ENCODE data around the gene WWC2.

The WWC2 gene

GRCh38 chr4:183356173-183356830 lies 257.2 kb downstream of the WWC2 start:
- DNase-seq (ENCODE audit: low read depth, low spot score) = no peak
- Histone ChIP-seq H3K9me3 (ENCODE audit: control insufficient read depth, insufficient read depth, low read length) (no peaks in the 10 kb centered on the region), H3K4me1 (ENCODE audit: control insufficient read depth, insufficient read depth, low read length) (no peaks in the 10 kb centered on the region), H3K4me3 (ENCODE audit: low read length) (no peak overlapping the region), H3K27me3 (ENCODE audit: control insufficient read depth, insufficient read depth, low read length) (no peaks in the 10 kb centered on the region), H3K36me3 (ENCODE audit: control insufficient read depth, insufficient read depth, low read length) (no peaks in the 10 kb centered on the region), H3K27ac (ENCODE audit: low read length) (no peak overlapping the region)
- 100% methylated on average over 1 of the region's 20 CpGs for WGBS (ENCODE audit: insufficient coverage, insufficient read length)

GRCh38 chr4:183356931-183357675 lies 258.0 kb downstream of the WWC2 start:
- no peaks in the 10 kb centered on the region for H3K9me3 ChIP-seq (ENCODE audit: control insufficient read depth, insufficient read depth, low read length)
- no peaks in the 10 kb centered on the region for H3K36me3 ChIP-seq (ENCODE audit: control insufficient read depth, insufficient read depth, low read length)
- H3K27ac ChIP-seq (ENCODE audit: low read length) = no peak overlapping the region
- H3K27me3 ChIP-seq (ENCODE audit: control insufficient read depth, insufficient read depth, low read length) = no peaks in the 10 kb centered on the region
- no CpG with 5 or more reads among the region's 20 CpGs for WGBS (ENCODE audit: insufficient coverage, insufficient read length)
- no peak for DNase-seq (ENCODE audit: low read depth, low spot score)
- H3K4me1 ChIP-seq (ENCODE audit: control insufficient read depth, insufficient read depth, low read length) = no peaks in the 10 kb centered on the region
- no peak overlapping the region for H3K4me3 ChIP-seq (ENCODE audit: low read length)

GRCh38 chr4:183358215-183358755 lies 259.2 kb downstream of the WWC2 start:
- Histone ChIP-seq H3K27ac (ENCODE audit: low read length) (no peak overlapping the region), H3K36me3 (ENCODE audit: control insufficient read depth, insufficient read depth, low read length) (no peaks in the 10 kb centered on the region), H3K27me3 (ENCODE audit: control insufficient read depth, insufficient read depth, low read length) (no peaks in the 10 kb centered on the region), H3K4me1 (ENCODE audit: control insufficient read depth, insufficient read depth, low read length) (no peaks in the 10 kb centered on the region), H3K9me3 (ENCODE audit: control insufficient read depth, insufficient read depth, low read length) (no peaks in the 10 kb centered on the region), H3K4me3 (ENCODE audit: low read length) (no peak overlapping the region)
- WGBS (ENCODE audit: insufficient coverage, insufficient read length) = no CpG with 5 or more reads among the region's 13 CpGs
- DNase-seq (ENCODE audit: low read depth, low spot score) = no peak

- Histone ChIP-seq H3K9me3 (ENCODE audit: control insufficient read depth, insufficient read depth, low read length) (no peaks in the 10 kb centered on the region), H3K4me1 (ENCODE audit: control insufficient read depth, insufficient read depth, low read length) (no peaks in the 10 kb centered on the region; the same call in 1 of the 2 replicates), H3K36me3 (ENCODE audit: control insufficient read depth, insufficient read depth, low read length) (no peaks in the 10 kb centered on the region), H3K27me3 (ENCODE audit: control insufficient read depth, insufficient read depth, low read length) (no peaks in the 10 kb centered on the region), H3K4me3 (ENCODE audit: low read length) (no peak overlapping the region), H3K27ac (ENCODE audit: low read length) (no peak overlapping the region)
- WGBS (ENCODE audit: insufficient coverage, insufficient read length) = no CpG with 5 or more reads among the region's 11 CpGs
- no peak for DNase-seq (ENCODE audit: low read depth, low spot score)
These were observed 261.3 kb downstream of the WWC2 start for GRCh38 chr4:183360161-183360919.

GRCh38 chr4:183362036-183362435 lies 263.0 kb downstream of the WWC2 start:
- Histone ChIP-seq H3K36me3 (ENCODE audit: control insufficient read depth, insufficient read depth, low read length) (no peaks in the 10 kb centered on the region), H3K4me3 (ENCODE audit: low read length) (no peak overlapping the region), H3K9me3 (ENCODE audit: control insufficient read depth, insufficient read depth, low read length) (no peaks in the 10 kb centered on the region), H3K27ac (ENCODE audit: low read length) (no peak overlapping the region), H3K27me3 (ENCODE audit: control insufficient read depth, insufficient read depth, low read length) (no peaks in the 10 kb centered on the region), H3K4me1 (ENCODE audit: control insufficient read depth, insufficient read depth, low read length) (no peaks in the 10 kb centered on the region; the same call in 1 of the 2 replicates)
- no peak for DNase-seq (ENCODE audit: low read depth, low spot score)
- WGBS (ENCODE audit: insufficient coverage, insufficient read length) = no CpG with 5 or more reads among the region's 4 CpGs

- no peaks in the 10 kb centered on the region; the same call in 1 of the 2 replicates for H3K4me1 ChIP-seq (ENCODE audit: control insufficient read depth, insufficient read depth, low read length)
- no peak for DNase-seq (ENCODE audit: low read depth, low spot score)
- H3K27ac ChIP-seq (ENCODE audit: low read length) = no peak overlapping the region
- no peaks in the 10 kb centered on the region for H3K27me3 ChIP-seq (ENCODE audit: control insufficient read depth, insufficient read depth, low read length)
- no CpG with 5 or more reads among the region's 15 CpGs for WGBS (ENCODE audit: insufficient coverage, insufficient read length)
- H3K9me3 ChIP-seq (ENCODE audit: control insufficient read depth, insufficient read depth, low read length) = no peaks in the 10 kb centered on the region
- H3K36me3 ChIP-seq (ENCODE audit: control insufficient read depth, insufficient read depth, low read length) = no peaks in the 10 kb centered on the region
- no peak overlapping the region for H3K4me3 ChIP-seq (ENCODE audit: low read length)
These were observed 264.0 kb downstream of the WWC2 start for GRCh38 chr4:183362916-183363542.

GRCh38 chr4:183364025-183364424 lies 265.0 kb downstream of the WWC2 start:
- H3K4me3 ChIP-seq (ENCODE audit: low read length) = no peak overlapping the region
- no peak for DNase-seq (ENCODE audit: low read depth, low spot score)
- WGBS (ENCODE audit: insufficient coverage, insufficient read length) = no CpG with 5 or more reads among the region's 10 CpGs
- H3K27me3 ChIP-seq (ENCODE audit: control insufficient read depth, insufficient read depth, low read length) = no peaks in the 10 kb centered on the region
- H3K4me1 ChIP-seq (ENCODE audit: control insufficient read depth, insufficient read depth, low read length) = no peaks in the 10 kb centered on the region; the same call in 1 of the 2 replicates
- no peak overlapping the region for H3K27ac ChIP-seq (ENCODE audit: low read length)
- H3K9me3 ChIP-seq (ENCODE audit: control insufficient read depth, insufficient read depth, low read length) = no peaks in the 10 kb centered on the region
- no peaks in the 10 kb centered on the region for H3K36me3 ChIP-seq (ENCODE audit: control insufficient read depth, insufficient read depth, low read length)

GRCh38 chr4:183366206-183366835 lies 267.3 kb downstream of the WWC2 start:
- H3K4me3 ChIP-seq (ENCODE audit: low read length) = no peak overlapping the region
- H3K36me3 ChIP-seq (ENCODE audit: control insufficient read depth, insufficient read depth, low read length) = no peaks in the 10 kb centered on the region
- no CpG with 5 or more reads among the region's 16 CpGs for WGBS (ENCODE audit: insufficient coverage, insufficient read length)
- H3K27ac ChIP-seq (ENCODE audit: low read length) = no peak overlapping the region
- no peaks in the 10 kb centered on the region for H3K27me3 ChIP-seq (ENCODE audit: control insufficient read depth, insufficient read depth, low read length)
- DNase-seq (ENCODE audit: low read depth, low spot score) = no peak
- H3K9me3 ChIP-seq (ENCODE audit: control insufficient read depth, insufficient read depth, low read length) = no peaks in the 10 kb centered on the region
- no peaks in the 10 kb centered on the region; the same call in 1 of the 2 replicates for H3K4me1 ChIP-seq (ENCODE audit: control insufficient read depth, insufficient read depth, low read length)

- no peaks in the 10 kb centered on the region for H3K27me3 ChIP-seq (ENCODE audit: control insufficient read depth, insufficient read depth, low read length)
- no peak overlapping the region for H3K4me3 ChIP-seq (ENCODE audit: low read length)
- H3K27ac ChIP-seq (ENCODE audit: low read length) = no peak overlapping the region
- H3K9me3 ChIP-seq (ENCODE audit: control insufficient read depth, insufficient read depth, low read length) = no peaks in the 10 kb centered on the region
- WGBS (ENCODE audit: insufficient coverage, insufficient read length) = no CpG with 5 or more reads among the region's 8 CpGs
- H3K4me1 ChIP-seq (ENCODE audit: control insufficient read depth, insufficient read depth, low read length) = no peaks in the 10 kb centered on the region; the same call in 1 of the 2 replicates
- DNase-seq (ENCODE audit: low read depth, low spot score) = no peak
- no peaks in the 10 kb centered on the region for H3K36me3 ChIP-seq (ENCODE audit: control insufficient read depth, insufficient read depth, low read length)
These were observed 270.0 kb downstream of the WWC2 start for GRCh38 chr4:183369073-183369472.
